ENCODE results near the gene STXBP4.

- TF ChIP-seq CTCF (IDR thresholded peaks at IDR 0.05) (no peak), ZFX (IDR thresholded peaks at IDR 0.05; ENCODE audit: borderline replicate concordance) (no peak)
Measured at GRCh38 chr17:55216888-55217287, 248.3 kb downstream of the STXBP4 start.
